Chondrocyte (in vitro differentiated cells): ENCODE results near the gene HNRNPL. TPM values are rescaled to one million over a fixed set of nuclear protein-coding genes. Genes with fewer than 3 reads are reported as not detected.
"Not testable (repeated sequence)": the region's sequence is repeated elsewhere in the genome, so short reads cannot be mapped to it uniquely, and the experiment has no call there.

Experiments used
- DNase-seq: peaks from one replicate; pipeline ENCODE4 v3.0.0; 2021; ENCODE audit warnings: mixed read lengths, low spot score
- H3K27ac Mint-ChIP-seq: one replicate; pipeline ENCODE4 v1.8.0; 2021; ENCODE audit warnings: mild to moderate bottlenecking, moderate library complexity, mixed read lengths; ENCODE audit not compliant: unreplicated experiment
- H3K27me3 Mint-ChIP-seq: 2 replicates; pipeline ENCODE4 v1.8.0; 2021; ENCODE audit warnings: low read depth, mixed read lengths
- H3K36me3 Mint-ChIP-seq: 2 replicates; pipeline ENCODE4 v1.8.0; 2021; ENCODE audit warnings: low read depth, mixed read lengths
- H3K4me1 Mint-ChIP-seq: 2 replicates; pipeline ENCODE4 v1.8.0; 2021; ENCODE audit warnings: low read depth, mild to moderate bottlenecking, mixed read lengths
- H3K4me3 Mint-ChIP-seq: one replicate; pipeline ENCODE4 v1.8.0; 2021; ENCODE audit warnings: mild to moderate bottlenecking, moderate library complexity, mixed read lengths; ENCODE audit not compliant: unreplicated experiment
- H3K9me3 Mint-ChIP-seq: 2 replicates; pipeline ENCODE4 v1.8.0; 2021; ENCODE audit warnings: low read depth, mixed read lengths
- total RNA-seq: library from RNA; stranded (reverse); gene quantifications from 3 replicates; pipeline ENCODE4 v1.2.1, GENCODE V29; 2021
- TF ChIP-seq, protein P1 (sequence below): fragments of 200-600 bp; sonication (generic); IDR thresholded peaks from 2 replicates; pipeline ENCODE4 v1.5.0; 2021; ENCODE audit warnings: antibody characterized with exemption, mild to moderate bottlenecking, moderate library complexity

Gene HNRNPL
- total RNA-seq, 1 donor from 2014 or later: 214 TPM

DNA sequence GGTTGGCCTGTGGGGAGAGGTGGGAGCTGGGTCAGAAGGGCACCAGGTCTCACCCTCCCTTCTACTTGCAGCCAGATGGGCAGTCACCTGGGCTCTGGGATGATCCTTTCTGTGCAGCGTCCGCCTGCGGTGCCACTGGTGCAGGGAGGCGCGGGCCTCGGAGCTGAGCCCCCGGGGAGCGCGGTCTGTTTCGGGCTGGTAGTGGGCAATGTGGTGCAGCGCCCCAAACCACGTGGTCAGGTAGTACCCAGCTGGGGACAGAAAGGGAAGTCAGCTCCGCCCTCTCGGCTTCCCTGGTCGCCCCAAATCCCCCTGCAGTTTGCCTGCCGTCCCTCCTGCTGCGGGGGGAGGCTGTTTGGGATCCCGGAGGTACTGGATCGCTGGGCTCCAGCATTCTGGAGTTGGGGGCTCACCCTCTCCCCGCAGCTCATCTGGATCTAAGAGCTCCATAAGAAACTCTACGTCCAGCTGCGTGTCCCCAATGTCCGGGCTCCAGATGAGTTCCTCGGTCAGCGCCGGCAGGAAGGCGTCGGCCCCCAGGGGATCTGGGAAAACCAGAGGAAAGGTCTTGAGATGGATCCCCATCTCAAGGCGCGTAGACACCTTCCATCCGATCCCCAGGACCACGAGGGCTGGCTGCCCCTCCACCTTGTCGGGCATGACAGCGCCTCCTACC lies 19.5 kb upstream of the HNRNPL start:
- Mint-ChIP-seq H3K9me3 (no peaks in the 10 kb centered on the region), H3K4me1 (peaks cover 9% of the 10 kb centered on the region), H3K36me3 (no peaks in the 10 kb centered on the region), H3K4me3 (peak overlapping the region; percentile 68), H3K27ac (no peak overlapping the region), H3K27me3 (no peaks in the 10 kb centered on the region)
- TF ChIP-seq, protein P1, sequence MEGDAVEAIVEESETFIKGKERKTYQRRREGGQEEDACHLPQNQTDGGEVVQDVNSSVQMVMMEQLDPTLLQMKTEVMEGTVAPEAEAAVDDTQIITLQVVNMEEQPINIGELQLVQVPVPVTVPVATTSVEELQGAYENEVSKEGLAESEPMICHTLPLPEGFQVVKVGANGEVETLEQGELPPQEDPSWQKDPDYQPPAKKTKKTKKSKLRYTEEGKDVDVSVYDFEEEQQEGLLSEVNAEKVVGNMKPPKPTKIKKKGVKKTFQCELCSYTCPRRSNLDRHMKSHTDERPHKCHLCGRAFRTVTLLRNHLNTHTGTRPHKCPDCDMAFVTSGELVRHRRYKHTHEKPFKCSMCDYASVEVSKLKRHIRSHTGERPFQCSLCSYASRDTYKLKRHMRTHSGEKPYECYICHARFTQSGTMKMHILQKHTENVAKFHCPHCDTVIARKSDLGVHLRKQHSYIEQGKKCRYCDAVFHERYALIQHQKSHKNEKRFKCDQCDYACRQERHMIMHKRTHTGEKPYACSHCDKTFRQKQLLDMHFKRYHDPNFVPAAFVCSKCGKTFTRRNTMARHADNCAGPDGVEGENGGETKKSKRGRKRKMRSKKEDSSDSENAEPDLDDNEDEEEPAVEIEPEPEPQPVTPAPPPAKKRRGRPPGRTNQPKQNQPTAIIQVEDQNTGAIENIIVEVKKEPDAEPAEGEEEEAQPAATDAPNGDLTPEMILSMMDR: no peak
- DNase-seq: no peak

DNA sequence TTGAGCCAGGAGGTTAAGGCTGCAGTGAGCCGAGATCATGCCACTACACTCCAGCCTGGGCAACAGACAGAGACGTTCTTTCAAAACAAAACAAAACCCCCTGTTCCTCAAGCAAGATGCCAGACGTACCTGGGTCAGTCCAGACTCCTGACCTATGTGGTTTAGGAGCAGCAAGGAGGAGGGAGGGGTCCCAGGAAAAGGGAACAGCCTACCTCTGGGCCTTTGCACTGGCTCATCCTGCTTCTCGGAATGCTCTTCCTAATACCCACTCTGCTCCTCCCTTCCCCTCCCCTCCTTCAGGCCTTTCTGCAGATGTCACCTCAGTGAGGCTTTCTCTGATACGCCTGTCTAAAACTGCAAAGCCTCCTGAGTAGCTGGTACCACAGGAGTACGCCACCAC lies 18.8 kb upstream of the HNRNPL start:
- Mint-ChIP-seq H3K27me3 (no peaks in the 10 kb centered on the region), H3K4me1 (peaks cover 9% of the 10 kb centered on the region), H3K36me3 (no peaks in the 10 kb centered on the region), H3K9me3 (no peaks in the 10 kb centered on the region), H3K4me3 (no peak overlapping the region), H3K27ac (no peak overlapping the region)
- TF ChIP-seq, protein P1: no peak
- no peak for DNase-seq

DNA sequence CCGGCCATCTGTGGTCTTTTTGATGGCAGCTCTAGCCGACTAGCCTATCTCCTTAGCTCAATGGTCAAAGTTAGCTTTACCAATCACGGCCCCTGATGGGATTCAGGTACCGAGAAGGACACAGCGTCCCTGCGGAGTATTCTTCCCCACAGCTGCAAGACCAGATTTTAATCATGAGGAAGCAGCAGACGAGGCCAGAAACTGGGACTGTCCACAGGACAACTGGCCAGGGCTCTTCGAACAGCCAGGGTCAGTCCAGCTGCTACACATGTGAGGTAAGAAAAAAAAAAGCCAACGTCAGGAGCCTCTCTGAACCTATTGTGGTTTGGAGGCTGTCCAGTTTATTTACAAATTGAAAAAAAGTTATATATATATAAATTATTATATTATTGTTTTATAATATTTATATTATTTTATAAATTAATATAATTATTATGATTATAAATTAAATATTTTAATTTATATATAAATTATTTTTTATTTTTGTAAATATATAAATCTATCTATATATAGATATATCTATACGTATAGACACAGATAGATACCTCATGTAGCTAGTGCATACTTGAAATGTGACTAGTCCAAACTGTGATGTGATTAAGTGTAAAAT lies 17.5 kb upstream of the HNRNPL start:
- no peak overlapping the region for H3K4me3 Mint-ChIP-seq
- no peaks in the 10 kb centered on the region for H3K36me3 Mint-ChIP-seq
- H3K9me3 Mint-ChIP-seq: no peaks in the 10 kb centered on the region
- TF ChIP-seq, protein P1: no peak
- H3K4me1 Mint-ChIP-seq: peaks cover 9% of the 10 kb centered on the region
- no peak for DNase-seq
- H3K27ac Mint-ChIP-seq: no peak overlapping the region
- no peaks in the 10 kb centered on the region for H3K27me3 Mint-ChIP-seq

DNA sequence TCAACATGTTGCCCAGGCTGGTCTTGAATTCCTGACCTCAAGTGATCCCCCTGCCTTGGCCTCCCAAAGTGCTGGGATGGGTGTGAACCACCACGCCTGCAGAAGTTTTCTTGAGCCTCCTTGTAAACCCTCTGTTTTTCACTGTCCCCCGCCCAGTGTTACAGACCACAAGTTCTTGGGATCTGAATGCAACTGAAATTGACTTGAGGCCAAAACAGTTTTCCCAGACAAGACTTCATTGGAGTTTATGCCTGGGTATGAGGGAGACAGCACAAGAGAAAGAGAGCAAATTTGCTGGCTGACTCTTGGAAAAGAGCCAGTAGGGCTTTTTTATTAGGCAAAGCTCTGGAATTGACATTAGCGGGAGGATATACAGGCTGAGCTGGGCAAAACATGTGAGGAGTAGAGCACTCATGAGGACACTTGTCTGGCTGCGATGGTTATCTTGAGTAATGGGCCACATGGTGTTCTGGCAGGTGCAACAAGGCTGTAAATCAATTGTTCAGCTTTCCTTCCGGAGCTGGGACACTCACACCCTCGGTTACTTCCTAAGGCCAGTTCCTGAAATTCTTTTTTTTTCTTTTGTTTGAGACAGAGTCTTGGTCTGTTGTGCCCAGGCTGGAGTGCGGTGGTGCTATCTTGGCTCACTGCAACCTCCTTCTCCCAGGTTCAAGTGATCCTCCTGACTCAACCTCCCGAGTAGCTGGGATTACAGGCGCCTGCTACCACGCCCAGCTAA lies 12.7 kb upstream of the HNRNPL start:
- no peak for DNase-seq
- Mint-ChIP-seq H3K27ac (no peak overlapping the region), H3K36me3 (no peaks in the 10 kb centered on the region), H3K27me3 (no peaks in the 10 kb centered on the region), H3K9me3 (no peaks in the 10 kb centered on the region), H3K4me1 (peaks cover 4% of the 10 kb centered on the region), H3K4me3 (no peak overlapping the region)
- TF ChIP-seq, protein P1: no peak

DNA sequence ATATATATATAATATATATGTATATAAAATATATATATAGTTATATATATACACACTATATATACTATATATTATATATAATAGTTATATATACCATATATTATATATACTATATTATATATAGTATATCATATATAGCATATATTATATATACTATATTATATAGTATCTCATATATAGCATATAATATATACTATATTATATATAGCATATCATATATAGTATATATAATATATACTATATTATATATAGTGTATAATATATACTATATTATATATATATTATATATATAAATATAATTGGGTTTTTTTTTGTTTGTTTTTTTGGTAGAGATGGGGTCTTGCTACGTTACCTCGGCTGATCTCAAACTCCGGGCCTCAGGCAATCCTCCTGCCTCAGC lies 11.6 kb upstream of the HNRNPL start:
- TF ChIP-seq, protein P1: no peak
- no peak for DNase-seq
- H3K27ac Mint-ChIP-seq: no peak overlapping the region
- H3K4me3 Mint-ChIP-seq: no peak overlapping the region
- H3K9me3 Mint-ChIP-seq: no peaks in the 10 kb centered on the region
- no peaks in the 10 kb centered on the region for H3K36me3 Mint-ChIP-seq
- H3K4me1 Mint-ChIP-seq: peaks cover 4% of the 10 kb centered on the region
- H3K27me3 Mint-ChIP-seq: no peaks in the 10 kb centered on the region

DNA sequence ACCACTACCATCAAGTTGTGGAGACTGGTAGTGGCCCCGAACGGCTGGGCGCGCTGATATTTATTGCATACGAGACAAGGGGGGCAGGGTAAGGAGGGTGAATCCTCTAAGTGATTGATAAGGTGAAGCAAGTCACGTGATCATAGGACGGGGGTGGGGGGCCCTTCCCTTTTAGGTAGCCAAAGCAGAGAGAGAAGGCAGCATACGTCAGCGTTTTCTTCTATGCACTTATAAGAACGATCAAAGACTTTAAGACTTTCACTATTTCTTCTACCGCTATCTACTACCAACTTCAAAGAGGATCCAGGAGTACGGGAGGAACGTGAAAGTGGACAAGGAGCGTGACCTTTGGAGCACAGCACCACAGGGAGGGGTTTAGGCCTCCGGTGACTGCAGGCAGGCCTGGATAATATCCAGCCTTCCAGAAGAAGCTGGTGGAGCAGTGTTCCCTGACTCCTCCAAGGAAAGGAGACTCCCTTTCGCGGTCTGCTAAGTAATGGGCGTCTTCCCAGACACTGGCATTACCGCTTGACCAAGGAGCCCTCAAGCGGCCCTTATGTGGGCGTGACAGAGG lies 9.9 kb upstream of the HNRNPL start:
- not testable (repeated sequence) for H3K9me3 Mint-ChIP-seq, H3K4me3 Mint-ChIP-seq, H3K27me3 Mint-ChIP-seq

More for the DNA sequence above, 9.9 kb upstream of the HNRNPL start:
- H3K4me1 Mint-ChIP-seq, H3K27ac Mint-ChIP-seq, DNase-seq, H3K36me3 Mint-ChIP-seq: not testable (repeated sequence)
